NCI-H526 treated with DMSO at 0.1 percent for 48 hours (cell line): ENCODE data around the gene TBCD.
"Not testable (repeated sequence)": the region's sequence is repeated elsewhere in the genome, so short reads cannot be mapped to it uniquely, and the experiment has no call there.

Experiments
- DNase-seq: peaks from one replicate; lab custom pipeline; 2025; lab: John Stamatoyannopoulos, UW

The TBCD gene

GRCh38 chr17:82767041-82767754 lies 15.3 kb downstream of the TBCD start:
- no peak for DNase-seq

GRCh38 chr17:82769041-82769440 lies 17.2 kb downstream of the TBCD start:
- DNase-seq, result no peak

GRCh38 chr17:82772026-82772425 lies 20.2 kb downstream of the TBCD start:
- DNase-seq, result no peak

- not testable (repeated sequence) for DNase-seq
Observed at GRCh38 chr17:82774456-82774855, 22.6 kb downstream of the TBCD start.

GRCh38 chr17:82775001-82775823 lies 23.3 kb downstream of the TBCD start:
- DNase-seq, result peak; percentile 38

- DNase-seq, result no peak
Observed at GRCh38 chr17:82776454-82776853, 24.6 kb downstream of the TBCD start.

- not testable (repeated sequence) for DNase-seq
Observed at GRCh38 chr17:82777778-82778375, 26.0 kb downstream of the TBCD start.

GRCh38 chr17:82779541-82779940 lies 27.7 kb downstream of the TBCD start:
- DNase-seq, result no peak

GRCh38 chr17:82780195-82780594 lies 28.3 kb downstream of the TBCD start:
- no peak for DNase-seq

GRCh38 chr17:82780971-82781893 lies 29.4 kb downstream of the TBCD start:
- no peak for DNase-seq

GRCh38 chr17:82781894-82782274 lies 30.0 kb downstream of the TBCD start:
- DNase-seq, result peak; percentile 29

- DNase-seq, result no peak
Observed at GRCh38 chr17:82782657-82783207, 30.9 kb downstream of the TBCD start.

- DNase-seq, result no peak
Observed at GRCh38 chr17:82783498-82783897, 31.6 kb downstream of the TBCD start.

GRCh38 chr17:82785581-82785980 lies 33.7 kb downstream of the TBCD start:
- DNase-seq, result not testable (repeated sequence)

GRCh38 chr17:82786427-82786826 lies 34.6 kb downstream of the TBCD start:
- DNase-seq, result no peak

GRCh38 chr17:82787081-82787848 lies 35.4 kb downstream of the TBCD start:
- no peak for DNase-seq

- DNase-seq, result no peak
Observed at GRCh38 chr17:82788206-82789001, 36.5 kb downstream of the TBCD start.

GRCh38 chr17:82789051-82789592 lies 37.3 kb downstream of the TBCD start:
- DNase-seq, result no peak

GRCh38 chr17:82789806-82790205 lies 37.9 kb downstream of the TBCD start:
- DNase-seq, result no peak

- no peak for DNase-seq
Observed at GRCh38 chr17:82790391-82790790, 38.5 kb downstream of the TBCD start.
